CMK (cell line): Measurements from ENCODE around the gene UNCX.

Experiments
- DNase-seq: peaks from one replicate; pipeline ENCODE4 v3.0.0-alpha.2; 2010; ENCODE audit warnings: low read depth

Gene UNCX

GRCh38 chr7:1243964-1244416 is 11.3 kb downstream of the UNCX start:
- no peak for DNase-seq

DNA sequence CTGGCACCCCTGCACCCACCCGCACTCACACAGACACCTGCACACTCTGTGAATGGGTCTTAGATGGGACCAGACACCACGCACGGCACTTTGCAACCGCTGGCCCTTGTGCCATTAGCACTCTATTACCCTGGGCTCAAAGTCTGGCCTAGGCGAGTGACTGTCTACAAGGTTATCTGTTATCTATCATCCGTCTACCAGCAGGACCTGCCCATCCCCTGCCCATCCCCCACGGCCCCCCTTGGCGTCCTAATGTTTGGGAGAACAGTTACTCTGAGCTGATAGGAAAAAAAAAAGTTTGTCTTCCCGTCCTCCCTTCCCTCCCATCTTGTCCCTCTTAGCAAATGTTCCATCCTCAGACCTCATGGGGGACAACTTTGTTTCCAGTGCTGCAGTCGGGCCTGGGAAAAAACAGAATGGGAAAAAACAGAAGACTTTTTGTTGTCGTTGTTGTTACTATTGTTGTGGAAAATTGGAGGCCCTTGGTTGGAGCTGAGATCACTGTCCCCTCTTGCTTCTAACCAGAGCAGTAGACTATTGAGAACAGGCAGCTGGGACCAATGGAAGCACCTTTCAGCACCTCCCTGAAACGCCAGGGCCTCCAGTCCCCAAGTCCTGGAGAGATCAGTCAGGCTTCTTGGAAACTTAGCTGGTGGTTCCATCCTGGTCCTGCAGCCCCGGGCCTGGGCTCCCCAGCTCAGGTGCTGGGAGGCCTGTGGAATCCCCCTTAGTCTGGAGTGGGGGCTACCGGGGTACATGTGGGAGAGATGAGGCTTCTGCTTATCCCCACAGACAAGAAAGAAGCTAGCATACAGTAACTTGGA is 12.2 kb downstream of the UNCX start:
- DNase-seq = no peak

DNA sequence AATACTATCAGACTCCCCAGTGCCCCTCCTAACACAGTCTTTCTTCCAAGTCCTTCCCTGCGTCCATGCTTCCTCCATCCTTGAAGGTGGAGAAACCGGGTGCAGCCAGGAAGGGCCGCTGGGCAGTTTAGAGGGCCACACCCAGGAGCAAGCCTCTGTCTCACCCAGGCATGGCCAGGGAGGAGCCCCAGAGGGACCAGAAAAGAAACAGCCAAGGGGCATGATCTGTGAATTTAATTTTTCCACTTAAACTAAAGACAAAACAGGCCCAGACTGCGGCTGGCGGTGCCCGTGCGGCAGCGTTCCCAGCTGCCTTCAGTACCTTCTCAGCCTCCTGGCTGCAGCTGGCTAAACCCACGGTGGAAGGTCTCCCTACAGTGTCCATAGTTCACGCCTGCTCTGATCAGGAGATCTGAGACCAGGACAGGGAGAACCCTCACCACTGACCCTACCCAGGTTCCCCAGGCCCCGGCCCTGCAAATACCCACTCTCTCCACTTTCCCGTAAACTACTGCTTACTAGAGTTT is 12.9 kb downstream of the UNCX start:
- no peak for DNase-seq

DNA sequence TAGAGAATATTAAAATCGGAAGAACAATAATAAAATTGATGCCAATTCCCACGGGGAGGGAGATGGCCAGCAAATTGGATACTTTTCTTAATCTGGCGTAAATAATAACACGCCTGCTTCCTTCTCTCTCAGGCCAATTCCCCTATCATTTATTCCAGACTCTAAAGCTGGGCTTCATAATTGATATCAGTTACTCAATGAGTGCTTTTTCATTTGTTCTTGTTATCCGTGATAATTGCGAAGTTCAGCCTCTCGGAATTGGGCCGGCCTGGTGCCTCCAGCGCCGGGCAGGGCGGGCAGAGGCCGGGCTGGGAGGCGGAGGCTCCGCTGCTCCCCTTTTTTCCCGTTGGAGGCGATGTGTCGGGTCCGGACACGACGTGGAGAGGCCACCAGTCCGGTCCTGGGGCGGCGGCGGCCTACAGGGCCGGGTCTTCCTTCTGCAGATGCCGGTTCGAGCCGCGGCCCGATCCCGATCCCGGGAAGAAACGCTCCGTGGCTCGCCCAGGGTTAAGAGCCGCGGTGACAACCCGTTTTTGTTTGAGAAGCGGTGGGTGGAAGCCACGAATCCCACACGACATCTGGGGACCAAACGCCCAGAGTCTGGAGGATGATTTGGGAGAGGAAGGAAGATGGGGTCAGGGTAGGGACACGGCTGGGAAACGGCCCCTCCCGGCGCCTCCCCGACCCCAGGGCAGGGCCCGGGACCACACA is 13.6 kb downstream of the UNCX start:
- DNase-seq = no peak

DNA sequence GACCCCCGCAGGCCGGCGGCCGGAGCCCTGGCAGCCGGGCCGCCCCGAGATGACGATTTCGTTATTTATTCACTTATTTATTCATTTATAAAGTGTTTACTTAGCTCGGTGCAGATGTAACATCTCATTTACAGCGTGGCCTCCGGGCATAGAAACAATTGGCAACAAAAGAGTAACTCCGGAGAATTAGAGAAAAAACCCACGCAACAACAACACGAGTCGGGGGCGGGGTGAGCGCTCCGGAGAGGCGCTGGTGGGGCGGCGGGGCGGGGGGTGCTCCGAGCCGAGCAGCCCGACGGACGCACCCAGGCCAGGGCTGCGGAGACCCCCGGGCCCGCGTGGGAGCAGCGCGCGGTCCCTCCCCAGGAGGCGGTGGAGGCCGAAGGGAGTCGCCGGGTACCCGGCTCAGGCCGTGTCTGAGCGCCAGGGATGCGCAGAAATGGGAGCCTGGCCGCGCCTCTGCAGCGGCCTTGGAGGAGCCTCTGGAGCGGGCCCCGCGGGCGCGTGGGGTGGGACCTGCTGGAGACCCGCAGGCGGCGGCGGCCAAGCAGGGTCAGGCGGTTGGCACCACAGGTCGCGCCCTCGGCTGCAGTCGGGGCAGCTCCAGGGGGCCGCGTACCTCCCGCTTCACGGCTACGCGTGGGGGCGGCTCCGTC is 14.3 kb downstream of the UNCX start:
- no peak for DNase-seq

- no peak for DNase-seq
These were observed 14.9 kb downstream of the UNCX start for GRCh38 chr7:1247527-1248041.

DNA sequence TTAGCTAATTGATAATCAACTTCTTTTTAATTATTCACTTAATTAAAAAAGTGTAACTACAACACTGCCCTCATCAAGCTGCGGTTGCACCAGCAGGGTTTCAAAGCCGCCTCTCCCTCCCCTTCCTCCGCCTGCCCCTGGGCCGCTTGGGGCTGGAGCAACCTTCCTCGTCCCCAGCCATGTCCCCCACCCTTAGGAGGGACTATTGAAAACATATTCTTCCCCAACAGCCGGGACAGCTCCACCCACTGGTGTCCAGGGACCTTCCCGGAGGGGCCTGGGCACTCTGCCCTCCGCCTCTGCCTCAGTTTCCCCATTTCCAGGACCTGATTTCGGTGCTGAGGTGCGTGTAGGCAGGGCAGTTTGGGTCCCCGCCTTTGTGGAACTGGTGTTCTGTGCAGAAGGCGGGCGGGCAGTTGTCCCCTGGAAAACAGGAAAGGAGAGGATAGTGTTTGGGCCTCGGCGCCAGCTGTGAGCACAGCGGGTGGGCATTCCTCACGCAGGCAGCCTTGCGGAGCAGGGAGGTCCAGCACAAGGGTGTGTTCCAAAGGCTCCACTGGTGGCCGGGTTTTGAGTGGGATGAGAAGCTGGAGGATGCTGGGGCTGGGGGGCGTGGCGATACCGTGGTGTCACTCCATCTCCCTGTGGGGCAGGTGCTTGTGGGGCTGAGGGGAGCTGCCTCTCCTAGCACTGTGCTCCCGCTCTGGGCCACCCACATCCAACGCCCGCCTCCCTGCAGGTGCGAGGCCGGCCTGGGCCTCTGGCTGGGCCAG is 15.7 kb downstream of the UNCX start:
- DNase-seq = no peak

DNA sequence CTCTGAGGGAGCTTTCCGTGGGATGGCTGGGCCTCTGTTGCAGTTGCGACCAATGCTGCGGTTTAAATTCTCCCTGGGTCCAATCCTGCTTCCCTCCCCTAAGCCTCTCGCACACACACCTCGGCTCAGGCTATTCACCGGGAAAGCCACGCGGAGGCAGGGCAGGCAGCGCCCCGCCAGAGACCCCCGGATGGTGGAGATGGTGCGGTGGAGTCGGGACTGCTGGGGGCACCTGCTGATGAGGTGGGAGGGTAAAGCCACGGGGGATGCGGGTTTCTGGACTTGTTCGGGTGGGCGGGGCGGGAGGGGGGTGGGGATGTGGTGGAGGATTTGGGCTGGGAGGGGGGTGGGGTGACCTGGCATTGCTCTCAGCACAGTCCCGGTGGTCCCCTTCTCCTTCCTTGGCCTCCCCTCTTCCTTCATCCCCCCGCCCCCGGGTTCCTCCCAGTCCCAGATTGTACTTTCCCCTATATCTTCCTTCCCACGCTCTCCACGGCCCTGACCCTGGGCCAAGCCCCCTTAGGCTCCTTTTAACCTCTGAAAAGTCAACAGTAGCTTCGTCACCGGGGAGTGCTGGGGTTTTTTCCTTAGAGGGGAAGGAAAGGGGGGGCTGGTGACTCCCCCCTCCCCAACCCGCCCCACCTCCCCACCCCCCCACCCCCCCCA is 16.4 kb downstream of the UNCX start:
- DNase-seq = no peak

GRCh38 chr7:1249731-1250130 is 17.1 kb downstream of the UNCX start:
- DNase-seq = no peak

DNA sequence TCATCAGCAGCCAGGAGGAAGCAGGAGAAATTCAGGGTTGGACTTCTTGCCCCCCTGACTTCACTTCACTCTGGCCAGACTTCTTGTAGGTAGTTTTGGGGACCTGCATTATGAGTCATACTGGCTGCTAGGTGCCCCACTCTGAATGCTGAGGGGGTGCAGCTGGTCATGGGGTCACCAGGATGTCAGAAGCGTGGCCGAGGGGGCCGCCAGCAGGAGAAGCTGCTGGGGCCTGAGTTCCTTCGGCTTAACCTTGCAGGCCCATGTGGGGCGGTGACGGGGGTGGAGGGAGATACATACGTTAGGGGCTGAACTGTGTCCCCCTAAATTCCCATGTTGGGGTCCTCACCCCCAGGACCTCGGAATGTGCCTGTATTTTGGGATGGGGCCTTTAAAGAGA is 18.2 kb downstream of the UNCX start:
- DNase-seq = no peak

- peak; percentile 37 for DNase-seq
These were observed 19.3 kb downstream of the UNCX start for GRCh38 chr7:1251796-1252539.

GRCh38 chr7:1252540-1253090 is 19.9 kb downstream of the UNCX start:
- no peak for DNase-seq

DNA sequence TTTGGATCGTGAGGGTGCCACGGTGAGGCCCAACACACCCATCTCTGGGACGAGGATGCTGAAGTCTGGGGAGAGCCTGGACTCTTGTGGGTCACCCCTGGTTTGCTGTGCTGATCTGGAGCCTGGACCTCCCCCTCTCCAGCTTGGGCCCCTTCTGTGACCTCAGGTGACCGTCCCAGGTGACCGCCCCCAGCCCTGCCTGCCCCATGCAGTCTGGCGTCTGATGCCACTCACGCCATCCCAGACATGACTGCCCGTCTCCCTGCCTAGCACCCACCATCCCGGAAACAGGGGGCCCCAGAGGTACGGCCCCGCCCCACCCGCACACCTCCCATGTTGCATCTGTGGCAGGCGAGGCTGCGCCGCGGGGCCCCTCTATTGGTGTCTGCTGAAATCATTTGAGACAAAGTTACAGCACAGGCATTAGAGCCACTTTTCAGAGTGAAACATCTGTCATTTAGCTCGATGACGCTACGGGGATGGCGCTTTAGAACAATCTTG is 21.1 kb downstream of the UNCX start:
- DNase-seq = no peak

DNA sequence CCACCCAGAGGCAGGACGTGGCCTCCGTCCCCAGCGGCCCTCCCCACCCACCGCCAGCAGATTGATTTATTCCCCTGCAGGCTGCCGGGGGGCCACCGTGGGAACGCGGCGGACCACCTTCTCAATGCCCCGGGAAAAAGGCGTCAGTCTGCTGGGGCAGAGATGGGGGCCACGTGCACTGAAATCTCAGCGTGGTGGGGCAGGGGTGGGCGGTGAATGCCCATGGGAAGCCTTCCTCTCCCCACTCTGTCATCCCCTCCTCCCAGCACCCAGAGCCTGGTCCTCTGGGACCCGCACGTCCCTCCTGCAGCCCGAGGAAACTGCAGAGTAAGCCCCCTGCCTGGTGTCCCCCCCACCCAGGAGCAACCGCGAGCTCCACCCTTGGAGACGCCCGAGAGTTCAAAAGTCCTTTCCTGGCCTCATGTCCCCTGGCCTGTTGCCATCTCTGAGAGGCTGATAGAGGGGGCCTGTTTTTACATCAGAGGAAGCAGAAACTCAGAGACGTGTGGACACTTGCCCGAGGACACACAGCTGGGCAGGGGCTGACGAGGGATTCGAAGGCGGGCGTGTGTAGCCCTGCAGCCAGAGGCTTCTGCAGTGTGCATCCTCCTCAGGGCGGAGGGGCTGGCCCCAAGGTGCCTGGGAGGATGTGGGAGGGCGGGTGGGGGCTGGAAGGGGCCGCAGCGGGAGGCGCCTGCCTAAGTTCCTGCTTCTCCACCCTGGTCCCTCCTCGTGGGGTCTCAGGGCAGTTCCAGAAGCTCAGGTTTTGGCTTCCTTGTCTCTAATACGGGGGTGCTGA is 21.8 kb downstream of the UNCX start:
- no peak for DNase-seq

DNA sequence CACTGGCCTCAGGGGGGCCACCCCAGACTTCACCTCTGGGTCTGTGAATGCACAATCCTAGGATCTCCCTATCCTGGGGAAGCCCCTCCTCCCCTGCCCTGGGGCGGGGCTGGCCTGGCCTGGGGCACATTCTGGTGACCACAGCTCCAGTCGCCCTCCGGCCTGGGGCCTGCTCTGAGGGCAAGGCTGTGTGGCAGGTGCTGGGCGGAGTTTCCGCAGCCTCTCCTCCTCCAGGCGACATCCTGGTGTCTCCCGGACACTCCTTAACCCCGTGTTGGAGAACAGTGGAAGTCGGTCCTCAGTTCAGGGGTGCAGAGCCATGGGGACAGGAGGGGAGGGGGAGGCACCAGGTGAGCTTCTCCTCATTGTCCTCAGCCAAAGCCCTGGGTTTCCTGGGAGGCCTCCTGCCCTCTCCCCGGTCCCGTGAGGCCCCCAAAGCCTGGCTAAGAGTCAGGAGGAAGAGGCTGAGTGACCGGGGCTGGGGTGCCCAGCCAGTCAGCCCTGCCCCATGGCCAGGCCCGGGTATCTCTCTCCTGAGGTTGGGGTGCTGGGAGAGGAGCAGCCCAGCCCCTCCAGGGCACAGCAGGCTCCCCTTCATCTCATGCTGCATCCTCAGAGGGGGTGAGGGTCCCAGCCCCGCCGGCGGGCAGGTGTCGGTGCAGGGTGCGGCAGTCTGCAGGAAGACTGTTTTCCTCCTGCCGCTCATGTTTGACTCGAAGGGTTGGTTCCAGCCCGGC is 22.6 kb downstream of the UNCX start:
- no peak for DNase-seq

- DNase-seq = no peak
These were observed 23.2 kb downstream of the UNCX start for GRCh38 chr7:1255817-1256340.

DNA sequence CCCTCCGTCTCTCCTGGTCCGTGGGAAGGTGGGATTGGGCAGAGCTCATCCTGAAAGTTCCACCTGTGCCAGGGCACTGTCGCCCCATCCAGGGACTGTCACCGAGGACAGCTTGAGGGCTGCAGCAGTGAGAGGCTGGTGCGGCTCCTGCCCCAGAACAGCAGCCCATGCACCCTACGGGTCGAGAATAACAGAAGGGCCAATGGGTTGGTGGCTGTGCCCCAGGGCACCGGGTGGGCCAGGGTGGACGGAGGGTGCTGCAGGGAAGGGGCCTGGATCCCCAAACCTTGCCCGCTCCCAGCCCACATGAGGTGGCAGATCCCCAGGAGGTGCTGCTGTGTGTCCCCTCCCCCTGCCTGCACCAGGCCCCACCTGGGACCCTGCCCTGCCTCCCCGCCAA is 23.9 kb downstream of the UNCX start:
- no peak for DNase-seq

GRCh38 chr7:1257221-1257620 is 24.5 kb downstream of the UNCX start:
- DNase-seq = no peak
